PFSK-1 (cell line): Measurements from ENCODE around the gene HNRNPA1.

Experiments used
- REST ChIP-seq, 2 experiments: IDR thresholded peaks; 2 replicates each; pipeline versions ENCODE4 v1.6.1 to v1.8.0; 2011 to 2012; ENCODE audit warnings: low read depth in 2 of 2, low read length in 2 of 2, control low read depth in 1 of 2, inconsistent platforms in 1 of 2, mild to moderate bottlenecking in 1 of 2, moderate library complexity in 1 of 2; ENCODE audit not compliant: insufficient read depth in 1 of 2
- SIN3A ChIP-seq: IDR thresholded peaks from 2 replicates; pipeline ENCODE4 v1.6.1; 2012; ENCODE audit warnings: mild to moderate bottlenecking, low read length, moderate library complexity, borderline replicate concordance; ENCODE audit not compliant: insufficient read depth

GRCh38 chr12:54329759-54330158 is 49.2 kb downstream of the HNRNPA1 start:
- TF ChIP-seq SIN3A (no peak), REST (IDR thresholded peaks at IDR 0.05; ENCODE audit: insufficient read depth in 1 of 2, low read depth in 2 of 2, low read length in 2 of 2) (no peak)
